NAMALWA (cell line): ENCODE results near the gene ST6GALNAC3.
"Not testable (repeated sequence)": the region's sequence is repeated elsewhere in the genome, so short reads cannot be mapped to it uniquely, and the experiment has no call there.

Experiments used
- DNase-seq: peaks from one replicate; pipeline ENCODE4 v3.0.0-alpha.2; 2015; ENCODE audit warnings: low spot score

Gene ST6GALNAC3

DNA sequence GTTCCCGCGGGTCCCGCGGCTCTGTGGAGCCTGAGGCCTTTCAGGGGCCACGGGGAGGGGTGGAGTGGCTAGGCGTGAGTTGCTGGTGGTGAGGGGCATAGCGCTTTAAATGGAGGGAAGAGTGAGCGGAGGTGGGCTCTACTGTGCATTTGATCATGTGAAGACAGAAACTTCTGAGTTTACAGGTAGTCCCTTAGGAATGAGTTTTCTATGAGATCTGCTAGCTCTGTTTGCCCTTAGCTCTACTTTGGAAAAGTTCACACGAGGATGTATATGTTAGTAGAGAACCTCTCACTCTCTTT is 593 bp downstream of the ST6GALNAC3 start:
- DNase-seq = no peak

- DNase-seq = peak; percentile 28
Observed at GRCh38 chr1:76075877-76076276, 1.3 kb downstream of the ST6GALNAC3 start.

GRCh38 chr1:76079475-76080227 is 5.1 kb downstream of the ST6GALNAC3 start:
- no peak for DNase-seq

DNA sequence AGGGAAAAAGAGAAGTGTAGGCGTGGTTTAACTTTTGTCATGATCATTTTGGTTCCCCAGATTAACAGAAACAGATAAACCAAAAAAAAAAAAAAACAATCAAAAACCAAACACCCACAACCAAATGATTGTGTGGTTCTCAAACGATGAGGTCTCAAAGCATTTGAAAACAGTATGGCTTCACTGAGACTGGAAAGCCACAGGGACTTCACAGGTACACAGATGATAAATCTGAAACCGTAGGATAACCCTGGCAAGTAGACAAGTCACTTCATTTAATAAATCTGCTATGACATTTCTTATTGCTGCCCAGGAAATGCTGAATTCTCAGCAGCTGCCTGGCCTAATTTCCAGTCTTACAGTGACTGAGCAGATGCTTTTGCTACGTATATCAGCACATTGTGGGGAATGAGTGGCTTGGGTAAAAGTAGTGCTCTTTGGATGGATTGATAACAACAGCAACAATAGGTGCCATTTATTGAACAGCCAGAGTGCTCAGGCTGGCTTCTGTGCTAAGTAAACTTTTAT is 6.1 kb downstream of the ST6GALNAC3 start:
- no peak for DNase-seq

GRCh38 chr1:76082062-76082461 is 7.5 kb downstream of the ST6GALNAC3 start:
- no peak for DNase-seq

GRCh38 chr1:76083189-76083588 is 8.6 kb downstream of the ST6GALNAC3 start:
- DNase-seq = no peak

GRCh38 chr1:76084029-76084627 is 9.6 kb downstream of the ST6GALNAC3 start:
- DNase-seq = no peak

DNA sequence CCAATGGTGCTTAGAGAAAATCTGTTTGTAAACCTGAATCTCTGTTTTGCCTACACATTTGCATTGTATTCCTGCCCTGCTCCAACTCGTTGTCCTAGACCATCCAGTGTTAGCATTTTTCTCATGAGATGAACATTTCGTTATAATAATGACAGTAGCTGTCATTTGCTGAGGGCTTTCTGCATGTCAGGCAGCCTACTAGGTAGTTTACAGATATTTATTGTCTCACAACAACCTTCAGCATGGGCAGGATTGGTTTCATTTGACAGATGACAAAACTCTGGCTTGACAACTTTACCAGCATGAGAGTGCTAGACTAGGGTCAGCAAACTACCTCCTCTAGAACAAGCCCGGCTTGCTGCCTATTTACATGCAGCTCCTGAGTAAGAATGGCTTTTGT is 10.1 kb downstream of the ST6GALNAC3 start:
- DNase-seq = no peak

DNA sequence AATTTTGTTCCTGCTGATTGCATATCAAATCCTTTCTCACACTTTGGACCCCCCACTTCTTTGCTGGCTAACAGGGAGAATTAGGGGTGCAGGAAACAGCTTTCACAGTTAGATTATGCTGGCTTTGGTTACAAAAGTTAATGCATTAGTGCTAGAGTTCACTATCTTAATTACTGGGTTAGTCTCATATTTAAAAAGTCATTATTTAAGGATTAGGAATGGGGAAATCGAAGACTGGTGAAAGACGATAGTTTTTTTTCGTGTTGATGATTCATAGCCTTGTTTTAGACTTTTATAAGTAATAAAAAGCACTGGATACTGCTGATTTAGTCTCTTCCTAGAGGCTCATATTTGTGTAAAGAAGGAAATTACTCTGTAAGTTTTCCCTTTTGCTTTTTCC is 11.6 kb downstream of the ST6GALNAC3 start:
- no peak for DNase-seq

DNA sequence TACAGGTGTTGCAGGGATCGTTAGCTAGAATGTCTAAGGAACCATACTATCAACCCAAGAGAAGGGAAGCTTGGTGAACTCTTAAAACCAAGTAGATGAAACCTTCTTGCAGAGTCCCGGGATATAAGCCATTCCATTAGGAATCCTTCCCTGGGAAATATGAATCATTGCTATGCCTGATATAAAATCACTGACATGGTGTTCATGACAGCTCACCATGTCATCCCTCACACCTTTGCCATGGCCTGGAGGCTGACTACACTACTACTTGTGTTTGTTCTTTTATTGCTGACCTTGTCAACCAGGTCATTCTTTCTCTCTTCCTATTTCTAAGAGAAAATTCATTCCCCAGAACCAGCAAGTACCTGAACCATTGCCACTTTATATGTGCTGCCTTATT is 12.1 kb downstream of the ST6GALNAC3 start:
- no peak for DNase-seq

DNA sequence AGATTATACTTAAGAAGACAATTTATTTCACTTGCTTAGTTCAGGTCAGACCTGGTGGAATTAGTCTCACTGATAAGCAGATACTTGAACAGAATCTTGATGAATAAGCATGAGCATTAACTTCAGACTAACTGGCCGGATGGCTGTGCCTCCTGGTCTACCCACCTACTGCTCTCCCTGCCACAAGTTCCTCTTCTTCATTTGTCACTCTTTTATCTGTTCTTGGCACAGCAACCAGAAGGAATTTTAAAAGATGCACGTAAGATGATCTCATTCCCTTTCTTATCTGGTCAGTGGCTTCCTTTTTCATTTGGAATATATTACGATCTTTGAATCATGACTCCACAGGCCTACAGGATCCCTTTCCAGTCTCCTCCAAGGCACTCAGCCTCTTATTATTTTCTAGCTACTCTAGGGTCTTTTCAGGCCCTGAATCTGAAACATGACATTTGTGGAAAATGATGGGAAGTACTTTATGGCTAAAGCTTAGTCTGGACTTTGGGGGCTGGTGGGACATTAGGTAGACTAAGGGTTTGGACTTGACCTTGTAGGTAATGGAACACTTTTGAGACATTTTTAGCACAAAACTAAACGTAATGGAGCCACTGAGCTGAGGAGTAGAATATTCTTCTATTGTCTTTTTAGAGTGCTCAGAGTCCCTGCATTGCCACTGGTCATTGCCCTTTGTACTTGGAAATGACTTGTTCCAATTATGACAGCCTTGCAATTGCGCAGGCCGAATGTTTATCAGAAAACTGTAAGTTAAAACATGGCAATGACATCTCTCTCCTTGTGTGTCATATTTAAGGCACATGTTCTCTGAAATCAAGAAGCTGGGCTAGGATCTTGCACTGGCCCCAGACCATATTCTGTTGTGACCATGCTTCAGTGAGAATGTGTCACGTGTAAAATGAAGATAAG is 16.0 kb downstream of the ST6GALNAC3 start:
- no peak for DNase-seq

GRCh38 chr1:76092812-76093211 is 18.3 kb downstream of the ST6GALNAC3 start:
- DNase-seq = no peak

GRCh38 chr1:76093522-76094312 is 19.2 kb downstream of the ST6GALNAC3 start:
- DNase-seq = no peak

DNA sequence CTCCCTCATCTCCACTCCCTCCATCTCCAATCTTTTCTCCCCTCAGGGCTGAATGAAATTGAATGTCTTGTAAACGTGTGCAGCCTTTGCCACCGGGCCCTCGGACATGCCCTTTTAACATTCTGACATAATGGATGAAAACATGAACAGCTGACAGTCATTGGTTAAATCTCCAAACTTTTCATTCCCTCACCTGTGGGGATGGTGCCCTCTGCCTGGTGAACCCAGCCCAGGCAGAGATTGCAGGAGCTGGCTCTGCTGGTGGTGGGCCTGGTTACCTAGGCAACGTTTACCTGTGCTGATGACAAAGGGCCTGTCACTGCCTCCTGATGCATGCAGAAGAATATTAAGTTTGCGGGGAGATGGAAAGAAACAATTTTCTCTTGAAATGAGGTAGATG is 21.3 kb downstream of the ST6GALNAC3 start:
- no peak for DNase-seq

DNA sequence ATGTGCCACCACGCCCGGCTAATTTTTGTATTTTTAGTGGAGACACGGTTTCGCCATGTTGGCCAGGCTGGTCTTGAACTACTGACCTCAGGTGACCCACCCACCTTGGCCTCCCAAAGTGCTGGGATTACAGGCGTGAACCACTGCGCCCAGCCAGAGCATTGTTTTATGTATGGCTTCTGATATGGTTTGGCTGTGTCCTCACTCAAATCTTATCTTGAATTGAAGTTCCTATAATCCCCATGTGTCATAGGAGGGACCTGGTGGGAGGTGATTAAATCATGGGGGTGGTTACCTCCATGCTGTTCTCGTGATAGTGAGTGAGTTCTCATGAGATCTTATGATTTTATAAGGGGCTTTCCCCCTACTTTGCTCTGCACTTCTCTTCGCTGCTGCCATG is 22.5 kb downstream of the ST6GALNAC3 start:
- not testable (repeated sequence) for DNase-seq

DNA sequence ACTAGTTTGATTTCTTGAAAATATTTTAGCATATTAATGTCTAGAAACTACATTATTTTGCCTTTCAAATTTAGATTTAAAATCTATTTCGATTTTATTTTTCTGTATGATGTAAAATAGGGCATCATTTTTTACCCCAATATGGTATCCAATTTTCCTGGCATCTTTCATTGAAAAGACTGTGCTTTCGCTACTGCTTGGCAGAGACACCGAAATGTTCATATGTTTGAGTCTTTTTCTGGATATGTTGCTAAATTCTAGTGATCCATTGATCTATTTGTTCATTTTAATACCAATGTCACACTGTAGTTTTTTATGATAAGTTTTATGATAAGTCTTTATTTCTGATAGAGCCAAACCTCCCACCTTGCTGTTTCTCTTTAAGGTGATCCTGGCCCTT is 24.3 kb downstream of the ST6GALNAC3 start:
- no peak for DNase-seq

DNA sequence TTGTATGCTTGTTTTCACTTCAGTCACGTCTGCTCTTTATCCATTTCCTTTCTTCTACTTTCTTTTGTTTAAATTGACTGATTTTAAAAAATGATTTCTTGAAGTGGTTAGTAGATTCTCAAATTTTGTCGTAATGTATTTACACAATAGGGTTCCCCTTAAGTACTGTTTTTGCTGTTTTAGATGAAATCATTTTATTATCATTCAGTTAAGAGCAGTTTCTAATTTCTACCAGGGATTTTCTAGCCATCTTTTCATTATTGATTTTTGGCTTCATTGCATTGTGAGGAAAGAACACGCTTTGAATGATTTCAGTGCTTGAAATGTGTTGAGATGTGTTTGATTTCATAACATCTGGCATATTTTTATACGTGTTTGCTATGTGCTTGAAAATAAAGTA is 27.0 kb downstream of the ST6GALNAC3 start:
- DNase-seq = no peak

DNA sequence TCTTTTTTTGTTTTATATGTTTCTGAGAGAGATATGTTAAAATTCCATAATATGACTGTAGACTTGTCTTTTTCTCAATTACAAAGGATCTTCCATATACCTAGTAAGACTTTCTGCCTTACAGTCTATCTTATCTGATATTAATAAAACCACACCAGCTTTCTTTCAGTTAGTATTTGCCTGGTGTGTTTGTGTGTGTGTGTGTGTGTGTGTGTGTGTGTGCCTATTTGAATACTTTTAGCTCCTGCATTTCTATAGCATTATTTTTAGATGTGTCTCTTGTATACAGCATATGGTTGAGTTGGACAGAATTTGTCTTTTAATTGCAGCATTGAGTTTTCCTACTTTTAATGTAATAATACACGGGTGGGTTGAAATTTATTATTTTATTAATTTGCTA is 27.5 kb downstream of the ST6GALNAC3 start:
- DNase-seq = no peak

DNA sequence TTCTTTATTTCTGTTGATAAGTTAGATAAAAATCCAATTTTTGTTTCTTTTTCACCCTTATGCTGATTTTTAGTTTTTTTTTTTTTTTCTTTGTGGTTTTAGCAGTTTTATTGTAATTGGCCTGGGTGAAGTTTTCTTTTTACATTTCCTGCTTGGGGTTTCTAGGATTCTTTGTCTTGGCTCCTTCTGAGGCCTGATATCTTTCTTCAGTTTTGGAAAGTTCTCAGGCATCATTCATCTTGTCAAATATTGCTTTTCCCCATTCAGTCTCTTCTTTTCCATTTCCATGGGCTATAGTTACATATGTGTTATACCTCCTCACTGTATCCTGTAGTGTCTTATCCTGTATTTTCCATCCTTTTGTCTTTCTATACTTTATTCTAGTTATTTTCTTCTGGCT is 28.5 kb downstream of the ST6GALNAC3 start:
- no peak for DNase-seq

GRCh38 chr1:76105372-76105771 is 30.8 kb downstream of the ST6GALNAC3 start:
- DNase-seq = no peak

DNA sequence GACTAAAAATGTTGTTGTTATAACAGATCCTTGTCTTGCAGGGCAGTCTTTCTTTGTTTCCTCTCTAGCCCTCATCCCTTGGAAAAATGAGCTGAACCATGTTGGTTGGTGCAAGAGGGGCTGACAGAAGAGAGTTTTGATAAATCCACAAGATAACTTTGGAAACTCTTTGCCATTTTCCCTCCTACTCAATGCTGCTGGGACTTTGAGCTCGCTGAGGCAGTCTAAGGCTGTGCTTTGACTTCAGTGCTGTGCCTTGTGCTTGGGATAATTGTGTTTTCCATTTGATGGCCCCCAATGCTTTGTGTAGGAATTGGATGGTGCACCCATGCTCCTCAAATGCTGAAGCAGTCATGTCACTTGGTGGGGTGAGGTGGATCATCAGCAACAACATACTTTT is 31.7 kb downstream of the ST6GALNAC3 start:
- no peak for DNase-seq

- no peak for DNase-seq
Observed at GRCh38 chr1:76106719-76107235, 32.2 kb downstream of the ST6GALNAC3 start.
